NT2/D1 (cell line): Measurements from ENCODE around the gene PCDH12.

Experiments used
- SUZ12 ChIP-seq: IDR thresholded peaks from 2 replicates; pipeline ENCODE4 v1.6.1; 2011; ENCODE audit not compliant: insufficient read length, insufficient read depth; ENCODE audit errors: extremely low read depth
- YY1 ChIP-seq: IDR thresholded peaks from 2 replicates; pipeline ENCODE4 v1.6.1; 2011; ENCODE audit not compliant: insufficient read length, insufficient read depth
- ZNF274 ChIP-seq: IDR thresholded peaks from 2 replicates; pipeline ENCODE4 v1.6.1; 2011; ENCODE audit warnings: mild to moderate bottlenecking, low read depth, low read length

- TF ChIP-seq YY1 (no peak), ZNF274 (no peak), SUZ12 (no peak)
Measured at GRCh38 chr5:141926434-141926833, 31.6 kb downstream of the PCDH12 start.
